Measurements from ENCODE around the gene DESI2.

- no peak; the same call in 1 of the 2 replicates for TF ChIP-seq POLR2AphosphoS5 (IDR thresholded peaks at IDR 0.05; ENCODE audit: low read depth, low read length)
- 0 out of 2 replicates have a peak, but pooled peaks have one; percentile 43 for TF ChIP-seq POLR2A (IDR thresholded peaks at IDR 0.05; ENCODE audit: low read depth, low read length)
- TF ChIP-seq TAF1 (IDR thresholded peaks at IDR 0.05; ENCODE audit: borderline replicate concordance, low read depth, low read length) = no peak
These were observed 837 bp upstream of the DESI2 start for GRCh38 chr1:244651956-244652622.

All from GM12892 (cell line).